Cardiac septum (tissue), 1 donor: Measurements from ENCODE around the gene GREM1. TPM values are rescaled to one million over a fixed set of nuclear protein-coding genes. Genes with fewer than 3 reads are reported as not detected.

Experiments used
- DNase-seq: peaks from one replicate; pipeline ENCODE4 v3.0.0-alpha.2; 2020; ENCODE audit warnings: low spot score
- intact Hi-C: fragments of 100-400 bp; cut with DNase I; formaldehyde crosslinking; loops from one replicate; pipeline ENCODE4 v1.14.0; 2022
- total RNA-seq: library from RNA; stranded (reverse); fragmentation: NEBNext Ultra II Directional; extraction: Animal tissue kit (Norgen Biotek cat#: 25700); gene quantifications from one replicate; pipeline ENCODE4 v1.2.1, GENCODE V29; 2021
- donor health status: DM: no; HTN: no; CAD: no.

GREM1 gene
- total RNA-seq, 1 donor from 2014 or later = 0.59 TPM

- intact Hi-C loops = no loop called here
- DNase-seq = no peak
Measured at GRCh38 chr15:32723171-32723948, 5.6 kb downstream of the GREM1 start.

GRCh38 chr15:32729700-32730395 lies 12.0 kb downstream of the GREM1 start:
- intact Hi-C loops = no loop called here
- DNase-seq = no peak

- intact Hi-C loops = no loop called here
- DNase-seq = no peak
Measured at GRCh38 chr15:32730677-32731654, 13.2 kb downstream of the GREM1 start.

GRCh38 chr15:32732574-32733157 lies 14.9 kb downstream of the GREM1 start:
- intact Hi-C loops = no loop called here
- DNase-seq = no peak

GRCh38 chr15:32733281-32733680 lies 15.5 kb downstream of the GREM1 start:
- intact Hi-C loops = no loop called here
- DNase-seq = no peak

- intact Hi-C loops = no loop called here
- no peak for DNase-seq
Measured at GRCh38 chr15:32735989-32736700, 18.3 kb downstream of the GREM1 start.

GRCh38 chr15:32736701-32737061 lies 18.9 kb downstream of the GREM1 start:
- intact Hi-C loops = no loop called here
- DNase-seq = no peak

- no peak for DNase-seq
Measured at GRCh38 chr15:32737304-32737703, 19.5 kb downstream of the GREM1 start.

GRCh38 chr15:32738666-32739065 lies 20.9 kb downstream of the GREM1 start:
- DNase-seq = no peak
- intact Hi-C loops = no loop called here

More at GRCh38 chr15:32737304-32737703, 19.5 kb downstream of the GREM1 start:
- intact Hi-C loops = no loop called here

- DNase-seq = no peak
- intact Hi-C loops = no loop called here
Measured at GRCh38 chr15:32739522-32740063, 21.8 kb downstream of the GREM1 start.

GRCh38 chr15:32743411-32744140 lies 25.8 kb downstream of the GREM1 start:
- intact Hi-C loops = no loop called here
- no peak for DNase-seq

- intact Hi-C loops = no loop called here
- DNase-seq = no peak
Measured at GRCh38 chr15:32746116-32746857, 28.5 kb downstream of the GREM1 start.

GRCh38 chr15:32747921-32748342 lies 30.1 kb downstream of the GREM1 start:
- DNase-seq = no peak
- intact Hi-C loops = no loop called here

GRCh38 chr15:32750979-32751378 lies 33.2 kb downstream of the GREM1 start:
- no peak for DNase-seq
- intact Hi-C loops = no loop called here

GRCh38 chr15:32757426-32757825 lies 39.6 kb downstream of the GREM1 start:
- intact Hi-C loops = no loop called here
- DNase-seq = no peak

GRCh38 chr15:32763295-32763694 lies 45.5 kb downstream of the GREM1 start:
- intact Hi-C loops = no loop called here
- DNase-seq = no peak

GRCh38 chr15:32765236-32765635 lies 47.4 kb downstream of the GREM1 start:
- DNase-seq = no peak
- intact Hi-C loops = no loop called here
